HG02642 (cell line): Measurements from ENCODE around the gene ANKFN1.
"Not testable (repeated sequence)": the region's sequence is repeated elsewhere in the genome, so short reads cannot be mapped to it uniquely, and the experiment has no call there.

Experiments
- ATAC-seq: cut with Tn5 transposase; IDR thresholded peaks from one replicate; pipeline ENCODE4 v1.9.1; 2021; ENCODE audit warnings: mild to moderate bottlenecking; ENCODE audit not compliant: unreplicated experiment, poor library complexity

The ANKFN1 gene

DNA sequence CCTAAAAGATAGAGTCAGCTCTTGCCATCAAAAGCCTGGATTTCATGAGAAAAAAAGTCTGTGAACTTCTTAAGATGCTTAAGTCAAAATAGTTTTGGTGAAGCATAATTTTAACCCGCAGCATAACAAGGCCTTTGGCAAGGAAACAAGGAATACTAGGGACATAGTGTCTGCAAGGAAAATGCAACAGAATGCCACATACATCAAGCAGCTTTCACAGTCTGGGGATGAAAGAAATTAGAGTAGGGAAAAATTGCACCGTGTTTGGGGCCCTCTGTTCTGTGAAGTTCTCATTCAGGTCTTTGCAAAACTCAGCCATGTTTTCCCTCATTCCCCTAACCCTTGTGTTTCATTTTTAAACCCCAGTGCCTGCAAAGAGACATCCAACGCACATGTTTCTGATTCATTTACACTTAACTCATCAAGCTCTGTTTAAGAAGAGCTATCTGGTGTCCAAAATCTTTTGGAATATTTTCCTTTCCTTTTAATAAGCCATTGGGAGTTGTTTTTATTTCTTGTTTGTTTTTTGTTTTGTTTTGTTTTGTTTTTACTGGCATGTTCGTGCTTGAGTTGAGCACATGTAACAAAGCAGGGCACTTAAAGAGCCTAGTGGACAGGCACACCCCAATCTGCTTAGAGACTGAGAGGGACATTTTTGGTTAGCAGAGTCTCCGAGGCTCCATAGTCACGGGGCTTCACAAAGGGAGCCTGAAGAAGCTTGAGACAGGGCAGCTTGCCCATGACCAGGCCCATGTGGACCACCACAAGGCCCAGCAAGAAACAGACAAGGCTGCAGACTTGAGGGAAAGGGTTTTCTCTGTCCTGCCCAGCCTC lies 116.5 kb downstream of the ANKFN1 start:
- no peak for ATAC-seq

DNA sequence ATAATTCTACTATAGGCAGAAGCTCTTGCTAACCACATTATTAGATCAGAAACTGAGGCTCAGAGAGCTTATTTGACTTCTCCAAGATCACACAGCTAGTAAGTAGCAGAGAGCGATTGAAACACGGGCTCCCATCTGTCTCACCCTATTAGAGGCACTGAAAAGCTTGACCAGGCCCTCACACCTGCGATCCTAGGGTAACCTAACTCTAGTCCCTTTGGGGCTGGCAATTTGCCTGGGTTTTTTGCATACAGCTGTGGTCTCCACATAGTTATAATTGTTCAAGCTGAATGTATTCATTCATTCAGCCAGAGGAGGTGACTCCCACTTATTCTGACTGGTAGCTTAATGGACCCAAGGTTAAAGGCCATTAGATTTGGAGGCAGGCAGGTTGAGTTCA lies 121.2 kb downstream of the ANKFN1 start:
- no peak for ATAC-seq

DNA sequence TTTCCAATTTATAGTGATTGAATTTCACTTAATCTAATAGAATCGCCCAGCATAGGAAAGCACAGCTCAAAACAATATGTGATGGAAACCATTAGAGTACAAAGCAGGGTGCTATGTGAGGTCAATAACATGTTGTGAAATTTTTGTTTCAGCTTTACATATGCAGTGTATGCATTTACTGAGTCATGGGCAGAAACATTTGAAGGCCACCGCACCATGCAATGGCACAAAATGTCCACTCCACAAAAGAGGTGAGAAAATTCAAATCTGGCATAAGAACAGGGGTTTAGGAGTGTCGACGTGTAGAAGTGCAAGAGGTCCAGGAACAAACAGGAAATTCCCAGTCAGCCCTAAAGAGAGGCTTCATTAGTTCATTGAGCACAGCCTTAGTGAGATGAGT lies 131.2 kb downstream of the ANKFN1 start:
- ATAC-seq, result no peak

DNA sequence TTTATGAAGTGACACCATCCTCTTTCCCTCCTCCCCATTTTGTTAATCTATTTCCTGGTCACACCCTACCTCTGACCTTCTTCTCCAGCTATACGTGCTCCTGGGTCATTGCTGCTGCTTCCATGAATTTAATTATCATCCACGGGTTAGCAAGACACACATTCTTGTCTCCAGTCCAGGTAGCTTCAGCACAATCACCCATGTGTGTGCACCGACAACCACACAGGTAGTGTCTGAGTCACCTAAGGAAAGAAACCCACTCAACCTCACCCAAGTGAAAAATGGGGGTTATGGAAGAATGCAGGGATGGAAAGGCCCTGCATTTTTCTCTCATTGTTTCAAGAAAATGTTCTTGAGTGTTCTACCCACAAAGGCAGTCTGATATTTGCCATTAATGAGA lies 135.5 kb downstream of the ANKFN1 start:
- not testable (repeated sequence) for ATAC-seq

DNA sequence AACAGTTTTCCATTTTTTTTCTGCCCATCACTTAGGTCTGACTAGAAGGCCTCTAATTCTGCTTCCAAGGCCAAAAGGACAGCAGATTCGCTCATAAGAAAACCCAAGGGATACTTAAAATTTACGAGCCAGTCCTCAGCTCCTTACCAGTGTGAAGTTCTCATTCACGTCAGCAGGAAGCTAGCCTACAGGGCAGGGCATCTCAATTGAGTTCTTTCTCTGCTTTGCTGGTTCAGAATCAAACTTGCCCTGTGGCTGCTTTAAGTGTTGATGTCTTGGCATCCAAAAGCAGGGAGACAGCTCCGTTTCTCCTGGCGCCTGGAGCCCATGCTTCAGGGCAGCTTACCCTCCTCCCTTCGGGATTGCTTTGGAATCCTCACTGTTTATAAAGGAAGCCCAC lies 136.0 kb downstream of the ANKFN1 start:
- no peak for ATAC-seq

DNA sequence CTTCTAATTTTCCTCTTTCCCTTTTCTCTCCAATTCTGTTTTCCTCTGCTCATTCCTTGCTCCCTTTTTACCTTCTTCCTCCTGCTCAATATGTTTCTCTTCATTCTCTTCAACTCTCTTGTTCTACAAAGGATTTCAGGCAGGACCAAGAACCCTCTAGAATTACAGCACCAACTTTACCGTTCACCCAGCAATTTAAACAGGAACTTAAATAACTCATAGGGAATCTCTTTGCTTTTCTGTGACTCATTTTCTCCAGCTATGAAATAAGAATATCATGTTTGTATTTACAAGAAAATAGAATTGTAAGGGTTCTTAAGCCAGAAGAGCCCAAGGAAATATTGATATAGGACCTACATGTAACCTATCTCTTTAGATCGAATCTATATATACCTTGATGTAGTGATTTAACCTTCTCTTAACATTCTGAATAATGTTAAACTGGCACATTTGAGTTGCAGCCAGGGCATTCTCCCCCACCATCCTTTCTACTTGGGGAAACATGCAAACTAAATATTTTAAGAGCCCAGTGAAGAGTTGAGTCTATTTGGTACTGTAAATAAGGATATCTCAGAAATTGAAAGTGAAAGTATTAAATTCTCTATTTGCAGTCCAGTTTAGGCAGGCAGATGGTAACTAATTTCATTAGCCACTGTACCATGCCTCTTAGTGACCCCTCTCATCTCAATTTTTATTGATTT lies 137.0 kb downstream of the ANKFN1 start:
- no peak for ATAC-seq

DNA sequence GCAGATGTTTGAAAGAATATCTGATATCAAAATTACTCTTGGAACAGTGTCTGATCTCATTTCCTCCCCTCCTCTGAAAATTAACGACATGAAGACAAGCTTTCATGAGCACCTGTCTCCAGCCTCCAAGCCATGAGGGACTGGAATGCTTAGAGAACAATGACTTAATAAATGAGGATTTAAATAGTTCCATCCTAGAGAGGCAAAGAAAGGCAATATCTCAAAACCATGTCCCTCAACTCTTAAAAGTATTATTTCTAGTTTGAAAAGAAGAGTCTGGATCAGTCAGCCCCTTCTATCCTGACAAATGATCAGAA lies 137.5 kb downstream of the ANKFN1 start:
- ATAC-seq, result no peak

DNA sequence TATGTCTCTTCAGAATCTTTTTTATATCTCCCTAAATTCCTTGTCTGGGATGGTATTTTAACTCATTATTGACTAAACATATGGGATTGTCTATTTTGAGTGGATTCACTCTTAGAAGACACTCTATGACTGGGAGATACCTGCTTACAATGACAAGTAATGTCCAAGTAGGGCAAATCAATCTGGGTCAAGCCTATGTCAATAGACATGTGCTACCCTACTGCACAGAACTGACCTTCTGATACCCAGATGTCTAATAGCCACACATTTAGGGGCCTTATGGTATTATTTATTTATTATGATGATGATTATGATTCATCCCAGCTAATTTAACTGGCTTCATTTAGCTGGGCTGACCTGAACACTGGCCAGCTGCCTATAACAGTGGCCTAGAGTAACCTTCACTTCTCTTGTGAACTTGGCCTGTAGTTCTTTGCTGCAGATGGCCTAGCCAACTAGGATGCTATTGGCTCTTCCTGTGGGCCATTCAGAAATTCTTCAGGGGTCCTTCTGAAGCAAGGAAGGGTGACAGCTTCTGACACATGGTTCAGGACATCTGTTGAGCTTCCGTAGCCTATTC lies 138.0 kb downstream of the ANKFN1 start:
- ATAC-seq, result no peak

DNA sequence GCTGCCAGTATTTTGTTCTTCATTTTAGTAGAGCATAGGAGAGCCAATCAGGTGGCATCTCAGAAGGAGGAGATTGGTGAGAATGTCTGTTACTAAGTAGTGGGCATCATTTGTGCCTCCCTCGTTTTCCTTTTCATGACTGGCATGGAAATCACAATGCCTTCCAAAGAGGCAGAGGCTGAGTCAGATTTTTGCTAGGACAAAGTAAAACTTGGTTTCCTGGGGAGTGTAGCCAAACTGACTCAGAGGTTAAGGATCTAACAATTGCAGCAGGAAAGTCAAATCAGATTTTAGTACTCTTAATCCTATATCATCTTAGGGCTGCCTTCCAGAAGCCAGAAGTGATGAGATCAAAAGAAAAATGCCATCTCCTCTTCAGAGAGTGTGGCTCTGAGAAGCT lies 138.7 kb downstream of the ANKFN1 start:
- no peak for ATAC-seq

DNA sequence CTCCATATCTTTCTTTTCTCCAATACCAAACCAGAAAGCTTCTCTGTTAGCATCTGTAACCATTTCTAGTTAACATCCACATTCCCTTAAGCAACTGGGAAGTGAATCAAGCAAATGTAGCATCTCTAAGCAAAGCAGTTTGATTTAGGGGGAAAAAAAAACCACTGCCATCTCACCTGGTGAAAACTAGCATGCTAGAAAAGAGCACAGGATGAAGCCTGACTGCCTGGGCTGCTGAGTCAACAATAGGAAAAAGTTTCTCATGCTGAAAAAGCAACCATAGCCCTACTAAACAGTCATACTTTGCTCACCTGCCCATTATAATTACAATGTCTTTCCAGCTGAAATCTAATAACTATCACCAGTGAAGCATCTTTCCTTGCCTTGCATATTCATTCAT lies 139.3 kb downstream of the ANKFN1 start:
- no peak for ATAC-seq

DNA sequence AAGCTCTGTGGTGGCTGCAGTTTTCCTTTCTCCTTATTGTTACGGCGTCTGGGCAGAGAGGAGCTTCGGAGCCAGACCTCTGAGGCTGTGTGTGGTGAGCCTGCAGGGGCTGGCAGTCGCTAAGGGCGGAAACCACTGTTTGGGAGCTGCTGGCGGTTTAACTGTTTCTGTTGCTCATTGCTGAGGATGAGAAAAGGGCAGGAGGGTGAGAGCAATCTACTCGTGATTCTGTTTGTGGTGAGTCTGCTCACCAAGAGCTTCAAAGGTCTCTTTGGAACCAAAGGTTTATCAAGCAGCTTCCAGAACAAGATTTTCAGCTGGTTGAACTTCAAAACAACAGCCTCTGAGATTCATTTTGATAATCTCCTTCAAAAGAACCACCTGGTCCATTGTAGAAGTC lies 143.9 kb downstream of the ANKFN1 start:
- no peak for ATAC-seq

DNA sequence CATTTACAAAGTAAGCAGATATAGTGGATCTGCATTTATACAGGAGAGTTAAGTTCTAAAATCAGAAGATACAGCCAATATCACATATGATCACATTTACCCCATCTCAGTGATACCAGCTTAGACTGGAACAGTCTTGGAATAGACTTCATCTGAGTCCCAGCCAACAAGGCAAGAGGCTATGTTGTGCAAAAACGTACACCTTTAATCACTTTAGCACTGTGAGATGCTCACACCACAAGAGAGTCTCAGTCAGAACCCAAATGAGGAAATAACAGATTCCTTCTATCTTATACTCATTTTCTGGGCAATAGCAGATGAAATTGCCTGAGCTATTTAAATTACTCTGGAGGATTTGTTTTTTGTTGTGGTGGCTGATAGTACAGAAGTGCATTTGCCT lies 145.6 kb downstream of the ANKFN1 start:
- ATAC-seq, result no peak

DNA sequence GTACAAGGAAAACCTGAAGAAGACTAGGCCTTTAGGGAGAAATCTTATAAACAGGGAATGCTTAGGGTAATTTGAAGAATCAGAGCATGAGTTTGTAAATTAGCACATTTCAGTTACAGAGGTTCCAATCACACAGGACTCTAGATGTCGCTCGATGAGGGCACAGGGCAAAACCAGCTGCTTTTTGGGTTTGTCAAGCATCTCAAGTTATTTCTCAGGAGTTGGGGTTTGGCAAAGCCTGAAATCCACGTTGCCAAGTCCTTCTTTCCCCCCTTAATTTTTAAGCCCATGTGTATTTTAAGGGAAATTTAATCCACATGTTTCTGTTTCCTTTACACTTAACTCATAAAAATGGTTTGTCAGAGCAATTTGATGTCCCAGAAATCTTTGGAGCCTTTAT lies 146.9 kb downstream of the ANKFN1 start:
- ATAC-seq, result no peak

DNA sequence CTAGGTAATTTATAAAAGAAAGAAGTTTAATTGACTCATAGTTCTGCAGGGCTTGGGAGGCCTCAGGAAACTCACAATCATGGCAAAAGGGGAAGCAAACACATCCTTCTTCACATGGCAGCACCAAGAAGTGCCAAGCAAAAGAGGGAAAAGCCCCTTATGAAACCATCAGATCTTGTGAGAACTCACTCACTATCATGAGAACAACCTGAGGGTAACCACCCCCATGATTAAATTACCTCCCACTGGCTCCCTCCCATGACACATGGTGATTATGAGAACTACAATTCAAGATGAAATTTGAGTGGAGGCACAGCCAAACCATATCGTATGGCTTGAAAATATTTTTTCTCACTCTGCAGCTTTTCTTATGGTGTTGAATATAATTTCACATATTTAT lies 151.7 kb downstream of the ANKFN1 start:
- no peak for ATAC-seq

DNA sequence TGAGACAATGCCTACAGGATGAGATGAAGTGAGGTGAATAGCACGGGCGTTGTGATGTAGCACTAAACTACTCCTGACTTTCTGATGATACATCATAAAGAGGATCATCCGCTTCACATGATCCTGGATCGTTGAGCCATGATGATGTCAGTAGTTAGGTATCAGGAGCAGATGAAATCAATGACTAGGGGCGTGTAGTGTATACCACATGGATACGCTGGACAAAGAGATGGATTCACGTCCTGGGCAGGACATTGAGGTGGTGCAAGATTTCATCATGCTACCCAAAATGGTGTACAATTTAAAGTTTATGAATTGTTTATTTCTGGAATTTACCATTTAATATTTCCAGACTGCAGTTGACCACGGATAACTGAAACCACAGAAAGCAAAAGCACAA lies 156.6 kb downstream of the ANKFN1 start:
- ATAC-seq, result no peak

DNA sequence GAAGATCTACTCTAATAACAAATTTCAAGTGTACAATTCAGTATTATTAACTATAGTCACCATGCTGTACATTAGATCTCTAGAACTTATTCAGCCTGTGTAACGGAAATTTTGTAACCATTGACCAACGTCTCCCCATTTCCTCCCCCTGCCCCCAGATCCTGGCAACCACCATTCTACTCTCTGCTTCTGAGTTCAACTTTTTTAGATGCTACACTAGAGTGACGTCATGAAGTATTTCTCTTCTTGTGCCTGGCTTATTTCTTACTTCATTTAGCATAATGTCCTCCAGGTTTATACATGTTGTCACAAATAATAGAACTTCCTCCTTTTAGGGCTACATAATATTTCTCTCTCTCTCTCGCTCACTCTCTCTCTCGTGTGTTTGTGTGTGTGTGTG lies 157.5 kb downstream of the ANKFN1 start:
- no peak for ATAC-seq

DNA sequence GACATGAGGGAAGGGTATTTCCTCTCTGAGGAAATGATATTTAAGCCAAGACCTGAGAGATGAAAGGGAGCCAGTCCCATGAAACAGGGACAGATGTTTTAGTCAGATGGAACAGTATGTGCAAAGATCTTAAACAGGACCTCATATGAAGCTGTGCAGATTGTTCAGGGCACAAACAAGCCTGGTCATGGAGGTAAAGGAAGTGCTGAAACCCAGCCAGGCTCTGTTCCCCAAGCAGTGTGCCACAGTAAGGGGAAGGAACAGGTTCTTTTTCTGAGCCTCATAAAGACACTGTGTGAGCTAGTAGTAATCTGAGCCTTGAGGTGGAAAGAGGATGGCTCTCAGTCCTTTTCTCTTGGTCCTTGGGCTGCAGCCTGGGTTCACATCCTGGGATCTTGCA lies 159.9 kb downstream of the ANKFN1 start:
- ATAC-seq, result no peak

DNA sequence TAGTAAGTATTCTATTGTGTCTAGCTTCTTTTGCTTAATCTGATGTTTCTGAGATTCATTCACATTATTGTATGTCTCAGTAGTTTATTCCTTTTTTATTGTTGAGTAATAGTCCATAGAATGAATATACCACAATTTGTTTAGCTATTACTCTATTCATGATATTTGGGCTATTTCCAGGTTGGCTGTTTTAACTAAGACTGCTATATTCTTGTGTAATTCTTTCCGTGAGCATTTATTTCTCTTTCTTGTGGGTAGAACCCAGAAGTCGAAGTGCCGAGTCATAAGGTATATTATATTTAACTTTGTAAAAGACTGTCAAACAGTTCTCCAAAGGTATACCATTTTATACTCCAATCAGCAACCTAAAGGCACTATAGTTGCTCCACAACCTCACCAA lies 160.8 kb downstream of the ANKFN1 start:
- no peak for ATAC-seq

DNA sequence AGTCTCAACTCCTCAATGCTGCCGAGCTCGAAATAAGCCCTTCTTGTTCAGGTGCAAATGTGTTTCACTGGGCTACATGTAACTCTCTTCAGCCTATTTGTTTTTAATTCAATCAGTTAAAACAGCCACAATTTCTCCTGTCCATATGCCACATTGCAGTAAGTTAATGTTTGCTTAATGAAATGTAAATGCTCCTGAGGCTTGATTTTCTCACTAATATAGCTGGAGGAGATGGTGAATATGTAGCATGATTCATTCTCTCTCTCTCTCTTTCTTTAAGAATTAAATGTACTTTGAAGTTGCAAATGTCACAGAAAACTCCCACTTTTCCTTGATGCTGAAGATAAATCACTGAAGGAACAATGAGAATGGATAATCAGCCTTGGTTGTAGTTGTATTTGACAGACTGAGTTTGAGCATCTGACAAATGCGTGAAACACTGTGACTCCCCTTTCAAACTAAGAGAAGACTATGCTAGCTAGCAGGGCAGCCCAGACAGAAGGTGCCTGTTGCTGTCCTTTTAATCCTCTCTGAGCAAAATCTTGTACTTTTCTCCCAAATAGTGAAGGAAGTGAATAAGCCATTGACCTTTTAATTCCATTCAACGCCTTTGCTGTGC lies 161.8 kb downstream of the ANKFN1 start:
- no peak for ATAC-seq

DNA sequence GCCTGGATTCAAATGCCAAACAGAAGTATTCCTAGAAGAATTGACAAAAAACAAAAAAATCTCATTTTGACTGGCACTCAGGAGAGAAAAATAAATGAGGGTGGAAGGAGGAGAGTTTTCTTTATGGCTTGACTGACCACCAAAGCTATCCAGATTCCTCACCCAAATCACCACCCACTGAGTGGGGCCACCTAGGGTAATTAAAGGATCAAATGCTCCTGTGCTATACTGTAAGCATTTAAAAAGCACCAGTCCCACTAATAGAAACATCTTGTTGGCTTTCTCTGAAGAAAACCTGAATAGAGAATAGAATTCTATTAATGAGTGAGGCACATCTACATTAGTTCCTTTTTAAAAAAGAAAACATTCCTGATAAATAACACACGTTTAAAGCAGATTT lies 163.3 kb downstream of the ANKFN1 start:
- ATAC-seq, result no peak
